Adipose tissue (tissue), 3 donors: ENCODE results near the gene MAVS. TPM values are rescaled to one million over a fixed set of nuclear protein-coding genes. Genes with fewer than 3 reads are reported as not detected.
"Not testable (repeated sequence)": the region's sequence is repeated elsewhere in the genome, so short reads cannot be mapped to it uniquely, and the experiment has no call there.

ENCODE experiments used
- H3K27ac ChIP-seq: one replicate; pipeline ENCODE4 v1.5.1; 2013; ENCODE audit warnings: low read depth, low read length
- WGBS, 3 donors: extraction: QIAGEN DNeasy Blood & Tissue Kit; methylation state at CpG; one replicate each; pipeline ENCODE4 v1.1.7; 2013; 5-methylcytosine and 5-hydroxymethylcytosine counted together
- polyA plus RNA-seq, 3 donors: library from polyadenylated mRNA; stranded (reverse); fragments of 200-250 nt; gene quantifications; one replicate each; pipeline ENCODE4 v1.2.3, GENCODE V29; 2013
- donor health status: healthy with polysubstance abuse.
- donor health status: Bipolar disorder and iron deficiency.
- donor health status: healthy.

Gene MAVS
- polyA plus RNA-seq, 3 donors, result 12.6 to 27.0 (median 19.9) TPM

- H3K27ac ChIP-seq, result not testable (repeated sequence)
- WGBS, 3 donors, result 91 to 96% (median 96%) methylated on average over 7 of the region's 7 CpGs
Observed at GRCh38 chr20:3840201-3840600, 6.4 kb upstream of the MAVS start.

GRCh38 chr20:3842348-3842930 lies 4.2 kb upstream of the MAVS start:
- H3K27ac ChIP-seq, result no peak overlapping the region
- WGBS, 3 donors, result 79 to 90% (median 82%) methylated on average over 7 of the region's 7 CpGs

GRCh38 chr20:3843490-3843889 lies 3.1 kb upstream of the MAVS start:
- WGBS, 3 donors, result 45 to 69% (median 45%) methylated on average over 5 of the region's 5 CpGs
- H3K27ac ChIP-seq, result no peak overlapping the region

GRCh38 chr20:3843990-3844619 lies 2.5 kb upstream of the MAVS start:
- H3K27ac ChIP-seq, result not testable (repeated sequence)
- WGBS, 3 donors, result 93 to 97% (median 97%) methylated on average over 9 of the region's 9 CpGs

GRCh38 chr20:3846378-3846739 lies 275 bp upstream of the MAVS start:
- H3K27ac ChIP-seq, result no peak overlapping the region
- WGBS, 3 donors, result 0 to 1% (median 1%) methylated on average over 21 to 22 of the region's 22 CpGs

GRCh38 chr20:3847429-3847940 lies 851 bp downstream of the MAVS start:
- 15 to 23% (median 19%) methylated on average over 8 of the region's 8 CpGs for WGBS, 3 donors
- peak overlapping the region; percentile 42 for H3K27ac ChIP-seq

GRCh38 chr20:3848565-3848964 lies 1.9 kb downstream of the MAVS start:
- H3K27ac ChIP-seq, result no peak overlapping the region

GRCh38 chr20:3854462-3854871 lies 7.8 kb downstream of the MAVS start:
- WGBS, 3 donors, result 68 to 81% (median 70%) methylated on average over 4 of the region's 4 CpGs
- no peak overlapping the region for H3K27ac ChIP-seq

More at GRCh38 chr20:3848565-3848964, 1.9 kb downstream of the MAVS start:
- 88 to 96% (median 92%) methylated on average over 1 of the region's 1 CpG for WGBS, 3 donors

- 68 to 85% (median 80%) methylated on average over 14 of the region's 14 CpGs for WGBS, 3 donors
Observed at GRCh38 chr20:3857405-3857804, 10.8 kb downstream of the MAVS start.

GRCh38 chr20:3858689-3859088 lies 12.1 kb downstream of the MAVS start:
- H3K27ac ChIP-seq, result no peak overlapping the region
- 96% methylated on average over 6 of the region's 6 CpGs for WGBS, 3 donors

More at GRCh38 chr20:3857405-3857804, 10.8 kb downstream of the MAVS start:
- no peak overlapping the region for H3K27ac ChIP-seq

- WGBS, 3 donors, result 97 to 98% (median 97%) methylated on average over 7 of the region's 7 CpGs
- H3K27ac ChIP-seq, result no peak overlapping the region
Observed at GRCh38 chr20:3861191-3861590, 14.6 kb downstream of the MAVS start.

- no peak overlapping the region for H3K27ac ChIP-seq
- 94 to 100% (median 95%) methylated on average over 1 of the region's 1 CpG for WGBS, 3 donors
Observed at GRCh38 chr20:3862333-3862732, 15.7 kb downstream of the MAVS start.

GRCh38 chr20:3863317-3863716 lies 16.7 kb downstream of the MAVS start:
- H3K27ac ChIP-seq, result no peak overlapping the region
- 85 to 88% (median 87%) methylated on average over 7 of the region's 7 CpGs for WGBS, 3 donors

GRCh38 chr20:3864518-3864917 lies 17.9 kb downstream of the MAVS start:
- no peak overlapping the region for H3K27ac ChIP-seq

GRCh38 chr20:3865152-3865886 lies 18.7 kb downstream of the MAVS start:
- 85 to 96% (median 89%) methylated on average over 14 of the region's 14 CpGs for WGBS, 3 donors
- no peak overlapping the region for H3K27ac ChIP-seq

More at GRCh38 chr20:3864518-3864917, 17.9 kb downstream of the MAVS start:
- 74 to 86% (median 84%) methylated on average over 5 of the region's 5 CpGs for WGBS, 3 donors

- 90 to 93% (median 92%) methylated on average over 14 of the region's 14 CpGs for WGBS, 3 donors
- no peak overlapping the region for H3K27ac ChIP-seq
Observed at GRCh38 chr20:3865887-3866407, 19.3 kb downstream of the MAVS start.

GRCh38 chr20:3866464-3866863 lies 19.8 kb downstream of the MAVS start:
- 67 to 89% (median 77%) methylated on average over 3 of the region's 3 CpGs for WGBS, 3 donors
- no peak overlapping the region for H3K27ac ChIP-seq

- 73 to 85% (median 73%) methylated on average over 2 of the region's 2 CpGs for WGBS, 3 donors
Observed at GRCh38 chr20:3867802-3868201, 21.2 kb downstream of the MAVS start.

More at GRCh38 chr20:3867802-3868201, 21.2 kb downstream of the MAVS start:
- no peak overlapping the region for H3K27ac ChIP-seq
